Lower lobe of right lung (tissue), 2 donors: ENCODE measurements around the gene OR52N5. TPM values are rescaled to one million over a fixed set of nuclear protein-coding genes. Genes with fewer than 3 reads are reported as not detected.

Experiments used
- ATAC-seq, 2 donors: fragments of 200-7000 bp; cut with Tn5 transposase; one replicate each; pipeline ENCODE4 v1.9.1; 2020 to 2022; ENCODE audit warnings: mild to moderate bottlenecking in 2 of 2, moderate library complexity in 2 of 2
- DNase-seq: peaks from one replicate; pipeline ENCODE4 v3.0.0-alpha.2; 2020
- H3K27ac ChIP-seq: fragments of 200-600 bp; one replicate; pipeline ENCODE4 v1.8.0; 2022
- H3K27me3 ChIP-seq: fragments of 200-600 bp; one replicate; pipeline ENCODE4 v1.8.0; 2022; ENCODE audit warnings: low read depth
- H3K36me3 ChIP-seq: fragments of 200-600 bp; one replicate; pipeline ENCODE4 v1.8.0; 2022; ENCODE audit warnings: mild to moderate bottlenecking
- H3K4me1 ChIP-seq: fragments of 200-600 bp; one replicate; pipeline ENCODE4 v1.8.0; 2022
- H3K4me3 ChIP-seq: fragments of 200-600 bp; one replicate; pipeline ENCODE4 v1.8.0; 2022; ENCODE audit warnings: mild to moderate bottlenecking
- H3K9me3 ChIP-seq: fragments of 200-600 bp; one replicate; pipeline ENCODE4 v1.8.0; 2022
- intact Hi-C: fragments of 100-400 bp; cut with DNase I; formaldehyde crosslinking; loops from one replicate; pipeline ENCODE4 v1.11.0; 2022
- total RNA-seq: library from RNA; stranded (reverse); fragmentation: NEBNext Ultra II Directional; extraction: Animal tissue kit (Norgen Biotek cat#: 25700); gene quantifications from one replicate; pipeline ENCODE4 v1.2.1, GENCODE V29; 2021
- TF ChIP-seq, protein P1 (sequence below): fragments of 200-600 bp; IDR thresholded peaks from one replicate; pipeline ENCODE4 v1.8.0; 2022; ENCODE audit warnings: antibody characterized with exemption, mild to moderate bottlenecking
- donor health status: DM: no; HTN: yes; CAD: no; lungs with severe emphysema.

Gene OR52N5
- total RNA-seq, 1 donor from 2014 or later: not detected

DNA sequence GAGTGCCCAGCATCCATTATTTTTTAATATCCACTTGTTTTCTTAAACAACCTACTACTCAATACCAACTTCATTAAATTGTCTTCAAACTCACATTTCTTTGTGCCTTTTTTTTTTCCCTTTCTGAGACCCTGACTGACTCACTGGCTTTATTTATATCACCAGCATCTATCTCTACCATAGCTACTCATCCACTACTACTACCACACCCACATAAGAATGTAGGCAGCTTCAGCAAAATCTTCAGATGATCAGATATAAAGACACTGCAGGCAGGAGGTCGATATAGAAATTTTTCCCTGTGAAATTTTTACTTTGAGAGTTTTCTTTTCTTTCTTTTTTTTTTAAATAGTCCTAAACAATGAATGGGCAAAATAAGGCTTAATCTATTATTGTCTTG is 44.7 kb downstream of the OR52N5 start:
- no peaks in the 10 kb centered on the region for H3K36me3 ChIP-seq
- TF ChIP-seq, protein P1, sequence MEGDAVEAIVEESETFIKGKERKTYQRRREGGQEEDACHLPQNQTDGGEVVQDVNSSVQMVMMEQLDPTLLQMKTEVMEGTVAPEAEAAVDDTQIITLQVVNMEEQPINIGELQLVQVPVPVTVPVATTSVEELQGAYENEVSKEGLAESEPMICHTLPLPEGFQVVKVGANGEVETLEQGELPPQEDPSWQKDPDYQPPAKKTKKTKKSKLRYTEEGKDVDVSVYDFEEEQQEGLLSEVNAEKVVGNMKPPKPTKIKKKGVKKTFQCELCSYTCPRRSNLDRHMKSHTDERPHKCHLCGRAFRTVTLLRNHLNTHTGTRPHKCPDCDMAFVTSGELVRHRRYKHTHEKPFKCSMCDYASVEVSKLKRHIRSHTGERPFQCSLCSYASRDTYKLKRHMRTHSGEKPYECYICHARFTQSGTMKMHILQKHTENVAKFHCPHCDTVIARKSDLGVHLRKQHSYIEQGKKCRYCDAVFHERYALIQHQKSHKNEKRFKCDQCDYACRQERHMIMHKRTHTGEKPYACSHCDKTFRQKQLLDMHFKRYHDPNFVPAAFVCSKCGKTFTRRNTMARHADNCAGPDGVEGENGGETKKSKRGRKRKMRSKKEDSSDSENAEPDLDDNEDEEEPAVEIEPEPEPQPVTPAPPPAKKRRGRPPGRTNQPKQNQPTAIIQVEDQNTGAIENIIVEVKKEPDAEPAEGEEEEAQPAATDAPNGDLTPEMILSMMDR: no peak
- no peak for DNase-seq
- H3K27ac ChIP-seq: no peak overlapping the region
- H3K9me3 ChIP-seq: no peaks in the 10 kb centered on the region
- ATAC-seq: no peak
- H3K4me1 ChIP-seq: no peaks in the 10 kb centered on the region
- H3K4me3 ChIP-seq: no peak overlapping the region
- intact Hi-C loops: no loop called here
- H3K27me3 ChIP-seq: no peaks in the 10 kb centered on the region

DNA sequence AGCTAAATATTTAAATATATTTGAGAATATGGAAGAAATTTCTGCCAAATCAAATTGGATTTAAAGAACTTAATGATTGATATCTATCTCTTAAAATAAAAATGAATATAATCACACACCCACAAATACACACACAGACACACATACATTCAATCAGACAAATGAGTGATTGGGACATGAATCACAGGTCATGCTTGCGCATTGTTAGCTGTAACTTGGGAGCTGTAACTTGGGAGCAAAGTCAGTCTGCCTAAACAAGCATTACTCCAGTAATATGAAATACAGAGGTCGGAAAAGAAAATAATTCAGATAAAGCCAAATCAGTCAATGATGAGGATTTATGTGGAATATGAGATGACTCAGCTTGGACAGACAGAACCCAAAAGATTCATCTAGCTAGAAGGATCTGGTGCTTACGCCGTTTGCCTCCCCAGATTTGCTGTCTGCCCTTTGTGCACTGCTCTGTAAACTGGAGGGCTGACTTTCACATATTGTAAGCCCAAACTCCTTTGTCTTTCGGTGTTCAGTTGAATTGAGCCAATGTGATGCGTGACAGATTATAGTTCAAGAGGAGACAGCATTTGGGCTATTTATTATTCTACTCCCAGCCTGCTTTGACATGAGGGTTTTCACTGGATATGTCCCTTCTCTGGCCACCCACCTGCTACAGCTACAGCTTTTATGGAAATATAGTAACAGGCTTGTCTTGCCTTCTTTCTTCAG is 45.3 kb downstream of the OR52N5 start:
- TF ChIP-seq, protein P1: no peak
- Histone ChIP-seq H3K27ac (no peak overlapping the region), H3K27me3 (no peaks in the 10 kb centered on the region), H3K4me3 (no peak overlapping the region), H3K36me3 (no peaks in the 10 kb centered on the region), H3K4me1 (no peaks in the 10 kb centered on the region), H3K9me3 (no peaks in the 10 kb centered on the region)
- DNase-seq (no peak), ATAC-seq (no peak)
- intact Hi-C loops: no loop called here

DNA sequence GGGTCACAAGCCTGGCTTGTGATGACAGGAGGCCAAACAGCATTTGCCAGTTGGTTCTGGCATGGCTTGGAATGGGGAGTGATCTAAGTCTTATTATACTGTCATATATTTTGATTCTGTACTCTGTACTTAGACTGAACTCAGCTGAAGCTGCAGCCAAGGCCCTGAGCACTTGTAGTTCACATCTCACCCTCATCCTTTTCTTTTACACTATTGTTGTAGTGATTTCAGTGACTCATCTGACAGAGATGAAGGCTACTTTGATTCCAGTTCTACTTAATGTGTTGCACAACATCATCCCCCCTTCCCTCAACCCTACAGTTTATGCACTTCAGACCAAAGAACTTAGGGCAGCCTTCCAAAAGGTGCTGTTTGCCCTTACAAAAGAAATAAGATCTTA is 46.1 kb downstream of the OR52N5 start:
- H3K4me1 ChIP-seq: no peaks in the 10 kb centered on the region
- intact Hi-C loops: no loop called here
- no peak for ATAC-seq
- H3K4me3 ChIP-seq: no peak overlapping the region
- TF ChIP-seq, protein P1: no peak
- H3K36me3 ChIP-seq: no peaks in the 10 kb centered on the region
- no peaks in the 10 kb centered on the region for H3K27me3 ChIP-seq
- H3K9me3 ChIP-seq: no peaks in the 10 kb centered on the region
- DNase-seq: no peak
- no peak overlapping the region for H3K27ac ChIP-seq

DNA sequence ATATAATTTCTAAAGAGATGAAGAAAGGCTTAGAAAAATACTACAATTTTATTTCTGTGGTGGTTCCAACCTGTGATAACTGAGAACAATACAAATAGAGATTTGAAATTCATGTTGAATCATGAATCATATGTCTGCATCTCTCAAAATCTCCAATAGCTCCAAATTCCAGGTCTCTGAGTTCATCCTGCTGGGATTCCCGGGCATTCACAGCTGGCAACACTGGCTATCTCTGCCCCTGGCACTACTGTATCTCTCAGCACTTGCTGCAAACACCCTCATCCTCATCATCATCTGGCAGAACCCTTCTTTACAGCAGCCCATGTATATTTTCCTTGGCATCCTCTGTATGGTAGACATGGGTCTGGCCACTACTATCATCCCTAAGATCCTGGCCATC is 46.8 kb downstream of the OR52N5 start, which contains the start of gene OR56B1:
Gene OR56B1 (plus strand): TSS at position 53 of the 400 bp plus-strand sequence. CDS start 69 bp downstream, at position 122.
- H3K36me3 ChIP-seq: no peaks in the 10 kb centered on the region
- TF ChIP-seq, protein P1: no peak
- ATAC-seq (no peak), DNase-seq (no peak)
- no peaks in the 10 kb centered on the region for H3K4me1 ChIP-seq
- no peak within 1 kb of the TSS for H3K27ac ChIP-seq
- H3K27me3 ChIP-seq: no peaks in the 10 kb centered on the region
- intact Hi-C loops: no loop called here
- no peak within 1 kb of the TSS for H3K4me3 ChIP-seq
- H3K9me3 ChIP-seq: no peaks in the 10 kb centered on the region

GRCh38 chr11:5727691-5728090 is 55.5 kb downstream of the OR52N5 start:
- Histone ChIP-seq H3K36me3 (no peaks in the 10 kb centered on the region), H3K4me3 (no peak overlapping the region)
- no peak for ATAC-seq

More at GRCh38 chr11:5727691-5728090, 55.5 kb downstream of the OR52N5 start:
- intact Hi-C loops: no loop called here
- Histone ChIP-seq H3K4me1 (no peaks in the 10 kb centered on the region), H3K9me3 (no peaks in the 10 kb centered on the region), H3K27ac (no peak overlapping the region), H3K27me3 (no peaks in the 10 kb centered on the region)
- no peak for DNase-seq
- TF ChIP-seq, protein P1: no peak
